Ishikawa (cell line): ENCODE data around the gene GPATCH4.

ENCODE experiments used
- CEBPB ChIP-seq: IDR thresholded peaks from 2 replicates; pipeline ENCODE4 v1.6.1; 2012
- CREB1 ChIP-seq: IDR thresholded peaks from 2 replicates; pipeline ENCODE4 v1.6.1; 2012; ENCODE audit warnings: low read depth
- EGR1 ChIP-seq: IDR thresholded peaks from 2 replicates; pipeline ENCODE4 v1.6.1; 2012
- EP300 ChIP-seq: IDR thresholded peaks from 2 replicates; pipeline ENCODE4 v1.6.1; 2012; ENCODE audit warnings: borderline replicate concordance
- FOXM1 ChIP-seq: IDR thresholded peaks from 2 replicates; pipeline ENCODE4 v1.6.1; 2012; ENCODE audit warnings: low read depth, borderline replicate concordance
- NFIC ChIP-seq: IDR thresholded peaks from 2 replicates; pipeline ENCODE4 v1.6.1; 2012
- RAD21 ChIP-seq: IDR thresholded peaks from 2 replicates; pipeline ENCODE4 v1.6.1; 2012; ENCODE audit warnings: low read depth
- TAF1 ChIP-seq: IDR thresholded peaks from 2 replicates; pipeline ENCODE4 v1.6.1; 2012; ENCODE audit warnings: low read depth, mild to moderate bottlenecking
- TCF12 ChIP-seq: IDR thresholded peaks from 2 replicates; pipeline ENCODE4 v1.6.1; 2012; ENCODE audit warnings: low read depth
- TEAD4 ChIP-seq: IDR thresholded peaks from 2 replicates; pipeline ENCODE4 v1.6.1; 2012
- YY1 ChIP-seq: IDR thresholded peaks from 2 replicates; pipeline ENCODE4 v1.6.1; 2012; ENCODE audit warnings: low read depth
- ZBTB7A ChIP-seq: IDR thresholded peaks from 2 replicates; pipeline ENCODE4 v1.6.1; 2012; ENCODE audit warnings: low read depth
- TF ChIP-seq, protein P1 (sequence below): IDR thresholded peaks from 2 replicates; pipeline ENCODE4 v1.6.1; 2012
- TF ChIP-seq, protein P2 (sequence below): IDR thresholded peaks from 2 replicates; pipeline ENCODE4 v1.6.1; 2012; ENCODE audit warnings: low read depth, mild to moderate bottlenecking
- TF ChIP-seq, protein P3 (sequence below): IDR thresholded peaks from 2 replicates; pipeline ENCODE4 v1.6.1; 2012

Gene GPATCH4

DNA sequence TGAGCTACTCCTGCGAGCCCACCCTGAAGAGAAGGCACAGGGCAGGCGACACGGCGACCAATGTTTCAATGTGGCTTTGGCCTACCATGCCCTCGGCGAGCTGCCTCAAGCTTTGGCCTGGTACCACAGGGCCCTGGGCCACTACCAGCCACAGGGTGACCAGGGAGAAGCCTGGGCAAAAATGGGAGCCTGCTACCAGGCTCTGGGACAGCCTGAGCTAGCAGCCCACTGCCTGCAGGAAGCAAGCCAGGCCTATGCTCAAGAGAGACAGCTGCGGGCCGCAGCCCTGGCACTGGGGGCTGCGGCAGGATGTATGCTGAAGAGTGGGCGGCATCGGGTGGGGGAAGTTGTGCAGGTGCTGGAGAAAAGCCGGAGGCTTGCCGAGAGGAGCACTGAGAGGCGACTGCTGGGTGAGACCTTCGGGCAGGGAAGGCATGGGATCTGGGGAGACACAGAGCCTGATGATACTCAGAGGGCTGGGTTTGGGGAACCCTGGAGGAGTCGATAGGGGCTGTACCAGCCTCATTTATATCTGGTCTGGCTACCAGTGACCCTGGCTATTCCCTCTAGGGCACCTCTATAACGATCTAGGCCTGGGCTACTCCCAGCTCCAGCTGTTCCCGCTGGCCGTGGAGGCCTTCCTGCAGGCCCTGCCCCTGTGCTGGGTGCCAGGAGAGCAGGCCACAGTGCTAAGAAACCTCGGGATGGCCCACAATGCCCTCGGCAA is 19.5 kb downstream of the GPATCH4 start:
- TF ChIP-seq EGR1 (no peak), ZBTB7A (no peak), RAD21 (no peak), TEAD4 (no peak), TCF12 (no peak), EP300 (no peak), YY1 (no peak)
- TF ChIP-seq, protein P1, sequence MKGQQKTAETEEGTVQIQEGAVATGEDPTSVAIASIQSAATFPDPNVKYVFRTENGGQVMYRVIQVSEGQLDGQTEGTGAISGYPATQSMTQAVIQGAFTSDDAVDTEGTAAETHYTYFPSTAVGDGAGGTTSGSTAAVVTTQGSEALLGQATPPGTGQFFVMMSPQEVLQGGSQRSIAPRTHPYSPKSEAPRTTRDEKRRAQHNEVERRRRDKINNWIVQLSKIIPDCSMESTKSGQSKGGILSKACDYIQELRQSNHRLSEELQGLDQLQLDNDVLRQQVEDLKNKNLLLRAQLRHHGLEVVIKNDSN = no peak

DNA sequence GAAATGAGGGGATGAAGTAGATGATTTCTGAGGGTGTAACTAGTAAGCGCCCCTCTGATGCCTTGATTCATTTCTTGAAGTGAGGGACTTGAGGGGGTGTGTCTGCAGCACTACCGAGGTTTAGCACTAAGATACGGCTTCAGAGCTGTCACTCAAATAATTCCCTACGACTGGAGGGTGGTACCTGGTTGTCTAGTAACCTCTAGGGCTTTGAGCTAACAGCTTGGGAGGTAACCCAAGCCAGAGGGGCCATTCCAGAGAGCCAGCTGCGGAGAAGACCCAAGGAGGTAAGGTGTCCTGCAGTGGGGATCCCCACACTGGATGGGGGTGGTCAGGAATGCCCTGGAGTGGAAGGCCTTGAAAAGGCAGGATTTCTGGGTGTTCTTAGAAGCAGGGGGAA is 21.8 kb downstream of the GPATCH4 start, which contains the start of gene TTC24:
Gene TTC24, plus strand, starts transcription at position 252 of the 400 bp plus-strand sequence. CDS start 1,642 bp downstream, outside the sequence.
- TF ChIP-seq, protein P2, sequence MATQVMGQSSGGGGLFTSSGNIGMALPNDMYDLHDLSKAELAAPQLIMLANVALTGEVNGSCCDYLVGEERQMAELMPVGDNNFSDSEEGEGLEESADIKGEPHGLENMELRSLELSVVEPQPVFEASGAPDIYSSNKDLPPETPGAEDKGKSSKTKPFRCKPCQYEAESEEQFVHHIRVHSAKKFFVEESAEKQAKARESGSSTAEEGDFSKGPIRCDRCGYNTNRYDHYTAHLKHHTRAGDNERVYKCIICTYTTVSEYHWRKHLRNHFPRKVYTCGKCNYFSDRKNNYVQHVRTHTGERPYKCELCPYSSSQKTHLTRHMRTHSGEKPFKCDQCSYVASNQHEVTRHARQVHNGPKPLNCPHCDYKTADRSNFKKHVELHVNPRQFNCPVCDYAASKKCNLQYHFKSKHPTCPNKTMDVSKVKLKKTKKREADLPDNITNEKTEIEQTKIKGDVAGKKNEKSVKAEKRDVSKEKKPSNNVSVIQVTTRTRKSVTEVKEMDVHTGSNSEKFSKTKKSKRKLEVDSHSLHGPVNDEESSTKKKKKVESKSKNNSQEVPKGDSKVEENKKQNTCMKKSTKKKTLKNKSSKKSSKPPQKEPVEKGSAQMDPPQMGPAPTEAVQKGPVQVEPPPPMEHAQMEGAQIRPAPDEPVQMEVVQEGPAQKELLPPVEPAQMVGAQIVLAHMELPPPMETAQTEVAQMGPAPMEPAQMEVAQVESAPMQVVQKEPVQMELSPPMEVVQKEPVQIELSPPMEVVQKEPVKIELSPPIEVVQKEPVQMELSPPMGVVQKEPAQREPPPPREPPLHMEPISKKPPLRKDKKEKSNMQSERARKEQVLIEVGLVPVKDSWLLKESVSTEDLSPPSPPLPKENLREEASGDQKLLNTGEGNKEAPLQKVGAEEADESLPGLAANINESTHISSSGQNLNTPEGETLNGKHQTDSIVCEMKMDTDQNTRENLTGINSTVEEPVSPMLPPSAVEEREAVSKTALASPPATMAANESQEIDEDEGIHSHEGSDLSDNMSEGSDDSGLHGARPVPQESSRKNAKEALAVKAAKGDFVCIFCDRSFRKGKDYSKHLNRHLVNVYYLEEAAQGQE = no peak
- TF ChIP-seq EGR1 (no peak), TAF1 (no peak)

DNA sequence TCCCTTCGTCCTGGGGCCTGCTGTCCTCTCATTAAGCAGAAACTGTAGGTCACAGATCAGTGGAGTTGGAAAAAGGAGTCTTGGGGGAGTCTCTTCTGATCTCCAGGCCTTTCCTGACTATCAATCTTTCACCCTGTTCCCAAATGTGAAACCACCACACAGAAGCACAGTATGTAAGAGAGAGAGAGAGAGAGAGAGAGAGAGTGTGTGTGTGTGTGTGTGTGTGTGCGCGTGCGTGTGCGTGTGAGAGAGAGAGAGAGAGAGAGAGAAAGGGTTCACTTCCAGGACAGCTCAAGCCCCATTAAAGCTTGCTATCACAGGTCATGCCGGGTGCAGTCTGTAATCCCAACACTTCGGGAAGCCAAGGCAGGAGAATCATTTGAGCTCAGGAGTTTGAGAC is 23.2 kb downstream of the GPATCH4 start:
- TF ChIP-seq, protein P3, sequence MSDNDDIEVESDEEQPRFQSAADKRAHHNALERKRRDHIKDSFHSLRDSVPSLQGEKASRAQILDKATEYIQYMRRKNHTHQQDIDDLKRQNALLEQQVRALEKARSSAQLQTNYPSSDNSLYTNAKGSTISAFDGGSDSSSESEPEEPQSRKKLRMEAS = no peak
- TF ChIP-seq EP300 (no peak), ZBTB7A (no peak), NFIC (no peak), FOXM1 (no peak), TEAD4 (no peak), TCF12 (no peak), CEBPB (no peak), RAD21 (no peak)
- TF ChIP-seq, protein P2 = no peak

DNA sequence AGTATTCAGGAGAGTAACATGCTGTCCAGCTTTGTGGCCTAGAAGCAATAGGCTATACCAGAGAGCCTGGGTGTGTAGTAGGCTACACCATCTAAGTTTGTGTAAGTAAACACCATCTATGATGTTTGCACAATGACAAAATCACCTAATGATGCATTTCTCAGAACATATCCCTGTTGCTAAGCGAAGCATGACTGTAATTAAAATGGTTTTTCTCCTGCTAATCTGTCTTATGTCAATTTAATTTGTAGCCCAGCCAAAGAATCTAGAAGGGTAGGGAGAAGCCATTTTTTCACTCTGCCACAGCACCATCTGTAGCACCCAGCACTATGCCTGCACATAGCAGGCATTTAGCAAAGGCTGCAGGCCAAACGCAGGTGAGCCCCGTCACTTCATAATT is 23.7 kb downstream of the GPATCH4 start:
- TF ChIP-seq, protein P1 = no peak
- TF ChIP-seq EP300 (no peak), TAF1 (no peak), ZBTB7A (no peak), CEBPB (no peak), EGR1 (no peak), CREB1 (no peak), FOXM1 (no peak), TEAD4 (no peak), TCF12 (no peak), YY1 (no peak), NFIC (no peak)
- TF ChIP-seq, protein P3 = no peak
- TF ChIP-seq, protein P2 = no peak

DNA sequence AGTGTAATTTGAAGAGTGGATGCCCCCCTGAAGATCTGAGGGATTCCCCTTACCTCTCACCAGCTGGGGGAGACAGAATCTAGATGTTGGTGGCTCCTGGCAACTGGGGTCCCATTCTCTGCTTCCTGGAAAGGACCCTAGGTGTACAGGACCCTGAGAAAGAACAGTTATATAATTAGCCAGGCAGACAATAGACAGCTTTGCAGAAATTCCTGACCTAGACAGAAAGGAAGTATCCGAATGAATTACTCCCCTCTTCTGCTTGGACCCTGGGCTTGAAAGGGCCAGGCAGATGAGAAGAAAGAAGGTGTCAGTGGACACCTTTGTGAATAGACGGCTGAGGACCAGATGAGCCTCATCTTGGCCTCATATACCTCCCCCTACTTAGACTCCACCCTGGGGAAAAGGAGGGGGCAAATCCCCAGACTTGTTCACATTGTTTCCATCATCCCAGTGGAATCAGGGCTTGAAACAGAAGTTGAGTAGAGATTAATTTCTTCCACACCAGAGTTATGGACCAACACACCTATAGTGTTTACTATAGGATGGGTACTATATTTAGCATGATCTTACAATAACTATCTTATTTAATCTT is 27.1 kb downstream of the GPATCH4 start:
- TF ChIP-seq, protein P3 = no peak
- TF ChIP-seq CREB1 (no peak), ZBTB7A (no peak), FOXM1 (no peak), NFIC (no peak)
- TF ChIP-seq, protein P2 = no peak
